GM18951 (cell line): ENCODE measurements around the gene IFIT2.
A peak's percentile ranks its signal among the peaks of the same experiment; 100 is the strongest.

Experiments used
- POLR2A ChIP-seq: IDR thresholded peaks from 4 replicates; pipeline ENCODE4 v1.6.1; 2011; ENCODE audit warnings: mild to moderate bottlenecking; ENCODE audit not compliant: insufficient read length, insufficient read depth; ENCODE audit errors: extremely low read depth
- in situ Hi-C: fragments of 300-500 bp; cut with MboI; formaldehyde crosslinking; loops from one replicate; pipeline ENCODE4 v1.12.0; 2022; ENCODE audit warnings: low sequenced_read_pairs, mixed read lengths, inconsistent platforms; ENCODE audit not compliant: unreplicated experiment

IFIT2 gene

GRCh38 chr10:89301721-89302445 is at the start of gene IFIT2:
TSS of gene IFIT2 (plus strand) at chr10:89302046. CDS start at chr10:89302124, 78 bp downstream.
- TF ChIP-seq POLR2A: peak; percentile 73
- in situ Hi-C loops: no loop called here

DNA sequence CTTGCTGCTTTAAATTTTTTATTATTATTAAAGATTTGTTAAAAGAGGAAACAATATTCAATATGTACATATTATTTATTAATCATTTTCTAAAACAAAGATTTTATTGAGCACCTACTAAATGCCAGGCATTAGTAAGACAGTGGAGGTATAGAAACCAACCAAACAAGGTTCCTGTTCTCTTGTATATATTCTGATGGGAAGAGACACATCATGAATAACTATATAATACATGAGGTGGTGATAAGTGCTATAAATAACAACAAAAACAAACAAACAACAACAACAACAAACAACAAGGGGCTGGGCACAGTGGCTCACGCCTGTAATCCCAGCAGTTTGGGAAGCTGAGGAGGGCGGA is 49.6 kb upstream of the IFIT2 start:
- TF ChIP-seq POLR2A: no peak
- in situ Hi-C loops: loop anchor here (10.0 kb wide), 1 partner anchor 313 kb away; no protein-coding TSS in a partner anchor

DNA sequence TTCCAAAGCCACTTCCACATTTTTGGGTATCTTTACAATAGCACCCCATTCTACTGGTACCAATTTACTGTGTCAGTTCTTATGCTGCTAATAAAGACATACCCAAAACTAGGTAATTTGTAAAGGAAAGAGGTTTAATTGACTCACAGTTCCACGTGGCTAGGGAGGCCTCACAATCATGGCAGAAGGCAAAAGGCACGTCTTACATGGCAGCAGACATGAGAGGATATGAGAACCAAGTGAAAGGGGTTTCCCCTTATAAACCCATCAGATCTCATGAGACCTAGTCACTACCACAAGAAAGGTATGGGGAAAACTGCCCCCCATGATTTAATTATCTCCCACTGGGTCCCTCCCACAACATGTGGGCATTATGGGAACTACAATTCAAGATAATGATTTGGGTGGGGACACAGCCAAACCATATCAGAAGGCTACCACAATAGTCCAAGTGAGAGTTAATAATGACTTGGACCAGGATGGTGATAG is 46.7 kb upstream of the IFIT2 start:
- in situ Hi-C loops: loop anchor here (10.0 kb wide), 1 partner anchor 310 kb away; no protein-coding TSS in a partner anchor

- no peak for TF ChIP-seq POLR2A
- in situ Hi-C loops: loop anchor here (10.0 kb wide), 1 partner anchor 309 kb away; no protein-coding TSS in a partner anchor
Observed at GRCh38 chr10:89255793-89256192, 46.1 kb upstream of the IFIT2 start.

- TF ChIP-seq POLR2A: no peak
- in situ Hi-C loops: loop anchor here (10.0 kb wide), 1 partner anchor 308 kb away; no protein-coding TSS in a partner anchor
Observed at GRCh38 chr10:89256340-89256739, 45.5 kb upstream of the IFIT2 start.

- no peak for TF ChIP-seq POLR2A
- in situ Hi-C loops: loop anchor here (10.0 kb wide), 1 partner anchor 308 kb away; no protein-coding TSS in a partner anchor
Observed at GRCh38 chr10:89256962-89257361, 44.9 kb upstream of the IFIT2 start.

- TF ChIP-seq POLR2A: no peak
- in situ Hi-C loops: loop anchor here (10.0 kb wide), 1 partner anchor 307 kb away; no protein-coding TSS in a partner anchor
Observed at GRCh38 chr10:89257581-89257980, 44.3 kb upstream of the IFIT2 start.

- in situ Hi-C loops: loop anchor here (10.0 kb wide), 1 partner anchor 306 kb away; no protein-coding TSS in a partner anchor
- TF ChIP-seq POLR2A: no peak
Observed at GRCh38 chr10:89258881-89259280, 43.0 kb upstream of the IFIT2 start.

DNA sequence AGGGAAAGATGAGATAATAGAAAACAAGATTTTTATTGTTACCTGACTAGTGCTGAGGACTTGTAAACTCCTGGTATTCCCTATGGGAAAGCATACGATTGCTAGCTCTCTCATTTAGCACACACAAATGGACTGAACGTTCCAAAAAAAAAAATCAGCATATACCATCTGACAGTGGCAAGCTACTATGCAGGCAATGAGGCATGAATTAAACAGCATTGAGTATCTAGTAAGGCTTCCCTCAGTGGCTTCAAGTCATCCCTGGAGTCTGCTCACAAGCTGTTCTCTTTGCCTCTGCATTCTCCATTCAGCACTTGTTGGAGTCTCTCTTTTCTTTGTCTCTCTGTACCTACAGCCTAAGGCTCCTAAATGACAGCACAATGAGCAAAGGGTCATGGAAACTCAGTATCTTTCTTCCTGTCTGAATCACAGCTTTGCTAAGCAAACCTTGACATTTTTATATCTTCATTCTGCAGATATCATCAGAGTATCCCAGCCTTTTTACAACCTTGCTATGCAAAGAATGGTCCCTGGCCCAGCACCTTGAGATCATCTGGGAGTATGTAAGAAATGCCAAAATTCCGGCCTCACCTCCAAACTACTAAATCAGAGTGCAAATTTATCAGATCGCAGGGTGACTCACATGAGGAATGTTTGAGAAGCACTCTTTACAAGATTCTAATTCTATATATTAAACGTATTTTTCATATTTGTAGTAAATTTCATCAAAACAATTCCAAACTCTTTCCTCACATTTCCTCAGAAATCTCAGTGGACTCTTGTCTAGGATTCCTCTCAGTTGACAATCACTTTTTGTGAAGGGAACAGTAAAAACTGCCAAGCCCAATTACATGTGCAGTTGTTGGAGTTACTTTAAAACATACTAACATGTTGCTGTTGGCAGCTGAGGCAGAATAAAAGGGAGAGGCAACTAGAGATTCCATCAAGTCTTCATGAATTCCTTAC is 39.5 kb upstream of the IFIT2 start:
- in situ Hi-C loops: no loop called here
- no peak for TF ChIP-seq POLR2A

DNA sequence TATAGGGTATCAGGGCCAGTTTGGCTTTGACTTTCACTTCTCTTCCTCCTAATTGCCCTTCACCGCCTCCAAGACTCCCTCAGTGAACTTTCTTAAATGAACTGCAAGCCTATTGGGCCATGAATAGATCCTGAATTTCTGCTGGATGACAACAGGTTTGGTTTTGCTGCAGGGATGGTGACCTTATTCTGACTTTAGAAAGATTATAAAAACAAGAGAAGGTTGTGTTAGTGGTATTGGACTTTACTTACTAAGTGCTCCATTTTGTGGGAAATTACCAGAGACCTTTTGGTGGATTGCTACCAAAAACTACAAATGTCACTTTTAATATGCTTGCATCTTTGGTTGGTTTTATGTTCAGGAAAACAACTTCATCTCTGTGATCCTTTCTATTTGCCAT is 38.8 kb upstream of the IFIT2 start:
- no peak for TF ChIP-seq POLR2A
- in situ Hi-C loops: no loop called here

GRCh38 chr10:89263531-89263930 is 38.3 kb upstream of the IFIT2 start:
- no peak for TF ChIP-seq POLR2A
- in situ Hi-C loops: no loop called here

GRCh38 chr10:89266721-89267453 is 35.0 kb upstream of the IFIT2 start:
- in situ Hi-C loops: no loop called here
- no peak for TF ChIP-seq POLR2A
